Measurements from ENCODE around the gene MTHFD1L. TPM values are rescaled to one million over a fixed set of nuclear protein-coding genes. Genes with fewer than 3 reads are reported as not detected.

MTHFD1L gene
- total RNA-seq, 1 experiment from 2014 or later = 47.8 TPM

GRCh38 chr6:151069641-151070040 lies 204.1 kb downstream of the MTHFD1L start:
- intact Hi-C loops (cut with micrococcal nuclease; ENCODE audit: unreplicated experiment) = no loop called here
- Mint-ChIP-seq H3K9me3 (ENCODE audit: low read depth, unreplicated experiment) (no peaks in the 10 kb centered on the region), H3K27ac (ENCODE audit: unreplicated experiment) (peak overlapping the region; percentile 76), H3K4me3 (ENCODE audit: low read depth, unreplicated experiment) (no peak overlapping the region), H3K27me3 (ENCODE audit: unreplicated experiment) (no peaks in the 10 kb centered on the region), H3K4me1 (ENCODE audit: low read depth, unreplicated experiment) (peaks cover 41% of the 10 kb centered on the region), H3K36me3 (ENCODE audit: insufficient read depth, unreplicated experiment) (peaks cover 25% of the 10 kb centered on the region)
- no TSS peak for BruUV-seq (replicated peaks)
- CTCF ChIA-PET = interaction anchor here (0.6 to 1.6 kb wide), 2 partner anchors 14 to 154 kb away, joined by 3 read pairs; no protein-coding TSS in a partner anchor
- DNase-seq = no peak
- TF ChIP-seq CTCF (IDR thresholded peaks at IDR 0.05; ENCODE audit: unreplicated experiment) = no peak

- no TSS peak for BruUV-seq (replicated peaks)
Measured at GRCh38 chr6:151070631-151071051, 205.1 kb downstream of the MTHFD1L start.

GRCh38 chr6:151071295-151071694 lies 205.8 kb downstream of the MTHFD1L start:
- Mint-ChIP-seq H3K4me1 (ENCODE audit: low read depth, unreplicated experiment) (peaks cover 33% of the 10 kb centered on the region), H3K4me3 (ENCODE audit: low read depth, unreplicated experiment) (no peak overlapping the region), H3K36me3 (ENCODE audit: insufficient read depth, unreplicated experiment) (peaks cover 25% of the 10 kb centered on the region), H3K9me3 (ENCODE audit: low read depth, unreplicated experiment) (no peaks in the 10 kb centered on the region), H3K27me3 (ENCODE audit: unreplicated experiment) (no peaks in the 10 kb centered on the region), H3K27ac (ENCODE audit: unreplicated experiment) (peak overlapping the region; percentile 43)
- intact Hi-C loops (cut with micrococcal nuclease; ENCODE audit: unreplicated experiment) = no loop called here
- DNase-seq = no peak
- TF ChIP-seq CTCF (IDR thresholded peaks at IDR 0.05; ENCODE audit: unreplicated experiment) = no peak
- CTCF ChIA-PET = no interaction called here
- BruUV-seq (replicated peaks) = no TSS peak

More at GRCh38 chr6:151070631-151071051, 205.1 kb downstream of the MTHFD1L start:
- CTCF ChIA-PET = interaction anchor here (0.6 kb wide), 1 partner anchor 252 kb away, joined by 4 read pairs; no protein-coding TSS in a partner anchor
- no peak for TF ChIP-seq CTCF (IDR thresholded peaks at IDR 0.05; ENCODE audit: unreplicated experiment)
- intact Hi-C loops (cut with micrococcal nuclease; ENCODE audit: unreplicated experiment) = no loop called here
- H3K36me3 Mint-ChIP-seq (ENCODE audit: insufficient read depth, unreplicated experiment) = peaks cover 25% of the 10 kb centered on the region
- H3K27me3 Mint-ChIP-seq (ENCODE audit: unreplicated experiment) = no peaks in the 10 kb centered on the region
- H3K4me1 Mint-ChIP-seq (ENCODE audit: low read depth, unreplicated experiment) = peaks cover 35% of the 10 kb centered on the region
- no peak overlapping the region for H3K4me3 Mint-ChIP-seq (ENCODE audit: low read depth, unreplicated experiment)
- H3K9me3 Mint-ChIP-seq (ENCODE audit: low read depth, unreplicated experiment) = no peaks in the 10 kb centered on the region
- H3K27ac Mint-ChIP-seq (ENCODE audit: unreplicated experiment) = peak overlapping the region; percentile 60
- no peak for DNase-seq

GRCh38 chr6:151073146-151073545 lies 207.6 kb downstream of the MTHFD1L start:
- no peak overlapping the region for H3K4me3 Mint-ChIP-seq (ENCODE audit: low read depth, unreplicated experiment)
- no TSS peak for BruUV-seq (replicated peaks)
- CTCF ChIA-PET = no interaction called here
- H3K9me3 Mint-ChIP-seq (ENCODE audit: low read depth, unreplicated experiment) = no peaks in the 10 kb centered on the region
- H3K4me1 Mint-ChIP-seq (ENCODE audit: low read depth, unreplicated experiment) = peaks cover 25% of the 10 kb centered on the region
- intact Hi-C loops (cut with micrococcal nuclease; ENCODE audit: unreplicated experiment) = no loop called here
- H3K36me3 Mint-ChIP-seq (ENCODE audit: insufficient read depth, unreplicated experiment) = peaks cover 11% of the 10 kb centered on the region
- no peak for DNase-seq
- no peaks in the 10 kb centered on the region for H3K27me3 Mint-ChIP-seq (ENCODE audit: unreplicated experiment)
- peak overlapping the region; percentile 21 for H3K27ac Mint-ChIP-seq (ENCODE audit: unreplicated experiment)
- TF ChIP-seq CTCF (IDR thresholded peaks at IDR 0.05; ENCODE audit: unreplicated experiment) = no peak

All from Calu3 (cell line).